ENCODE data around the gene TMEM151B. TPM values are rescaled to one million over a fixed set of nuclear protein-coding genes. Genes with fewer than 3 reads are reported as not detected.

Gene TMEM151B
- total and polyA plus RNA-seq, 2 of the 13 experiments (the other 11 are each of a cell fraction or from before 2014, with no cell fraction given): not detected

- TF ChIP-seq ZNF512B (CRISPR knock-in tag; IDR thresholded peaks at IDR 0.05; ENCODE audit: borderline replicate concordance) (no peak), SAP130 (CRISPR knock-in tag; IDR thresholded peaks at IDR 0.05; ENCODE audit: low read depth) (peak; percentile 83), NFATC3 (CRISPR knock-in tag; IDR thresholded peaks at IDR 0.05) (no peak), ZNF501 (CRISPR knock-in tag; IDR thresholded peaks at IDR 0.05) (0 out of 2 replicates have a peak, but pooled peaks have one; percentile 61), PREB (CRISPR knock-in tag; IDR thresholded peaks at IDR 0.05) (0 out of 2 replicates have a peak, but pooled peaks have one; percentile 41), ZNF615 (CRISPR knock-in tag; IDR thresholded peaks at IDR 0.05; ENCODE audit: borderline replicate concordance) (no peak), MLX (CRISPR knock-in tag; IDR thresholded peaks at IDR 0.05) (peak; percentile 61; the same call in 1 of the 2 replicates), HDAC2 (CRISPR knock-in tag; IDR thresholded peaks at IDR 0.05) (peak; percentile 48; the same call in 1 of the 2 replicates), ZBTB14 (CRISPR knock-in tag; IDR thresholded peaks at IDR 0.05) (peak; percentile 76), ZNF382 (CRISPR knock-in tag; IDR thresholded peaks at IDR 0.05; ENCODE audit: borderline replicate concordance) (no peak), DRAP1 (CRISPR knock-in tag; IDR thresholded peaks at IDR 0.05) (no peak), EP300 (IDR thresholded peaks at IDR 0.05; ENCODE audit: low read depth in 2 of 2, low read length in 2 of 2) (no peak), EP300 (CRISPR knock-in tag; IDR thresholded peaks at IDR 0.05; ENCODE audit: borderline replicate concordance) (no peak; the same call in 1 of the 2 replicates), SMARCE1 (IDR thresholded peaks at IDR 0.05; ENCODE audit: borderline replicate concordance) (no peak), ZNF709 (CRISPR knock-in tag; IDR thresholded peaks at IDR 0.05) (peak; percentile 71), THRA (CRISPR knock-in tag; IDR thresholded peaks at IDR 0.05; ENCODE audit: borderline replicate concordance) (no peak; the same call in 1 of the 2 replicates), ATF7-NPFF (CRISPR knock-in tag; IDR thresholded peaks at IDR 0.05; ENCODE audit: low read depth) (no peak; the same call in none of the 2 replicates), ZNF331 (CRISPR knock-in tag; IDR thresholded peaks at IDR 0.05) (peak; percentile 46; the same call in 1 of the 2 replicates), NCOA5 (CRISPR knock-in tag; IDR thresholded peaks at IDR 0.05) (no peak), KAT2B (IDR thresholded peaks at IDR 0.05; ENCODE audit: borderline replicate concordance, low read depth, low read length) (peak; percentile 70; the same call in 1 of the 2 replicates), SMYD3 (CRISPR knock-in tag; IDR thresholded peaks at IDR 0.05) (no peak; the same call in 1 of the 2 replicates), SSRP1 (CRISPR knock-in tag; IDR thresholded peaks at IDR 0.05) (no peak), SNAPC2 (CRISPR knock-in tag; IDR thresholded peaks at IDR 0.05) (peak; percentile 62; the same call in 1 of the 2 replicates)
Measured at GRCh38 chr6:44223319-44224028, 46.8 kb upstream of the TMEM151B start, which contains the start of gene SLC29A1 (continued).

Measured in HepG2 (cell line).